DND-41 (cell line): ENCODE data around the gene GNA14.

Source experiments
- ATAC-seq: fragments of 200-7000 bp; cut with Tn5 transposase; 3 replicates; pipeline ENCODE4 v1.9.1; 2021; ENCODE audit warnings: low read depth; ENCODE audit not compliant: insufficient read depth
- DNase-seq: peaks from one replicate; pipeline ENCODE4 v3.0.0-alpha.2; 2020
- H2AFZ ChIP-seq: 2 replicates; pipeline ENCODE4 v1.6.0; 2012; ENCODE audit warnings: low read depth, low read length
- H3K27ac ChIP-seq: 2 replicates; pipeline ENCODE4 v1.5.1; 2012; ENCODE audit warnings: low read length, inconsistent platforms
- H3K27me3 ChIP-seq: fragments of 200-600 bp; sonication (generic); 2 replicates; pipeline ENCODE4 v1.6.0; 2012; ENCODE audit warnings: low read length, mild to moderate bottlenecking, inconsistent platforms; ENCODE audit not compliant: insufficient read depth, poor library complexity
- H3K36me3 ChIP-seq: 2 replicates; pipeline ENCODE4 v1.5.1; 2012; ENCODE audit warnings: low read length, inconsistent platforms; ENCODE audit not compliant: insufficient read depth
- H3K4me1 ChIP-seq: 2 replicates; pipeline ENCODE4 v1.5.1; 2012; ENCODE audit warnings: mild to moderate bottlenecking, low read length; ENCODE audit not compliant: insufficient read depth
- H3K4me2 ChIP-seq: 2 replicates; pipeline ENCODE4 v1.6.0; 2012; ENCODE audit warnings: mild to moderate bottlenecking, moderate library complexity, low read length, inconsistent platforms; ENCODE audit not compliant: insufficient read depth
- H3K4me3 ChIP-seq, 2 experiments: fragments of 200-600 bp in 1 of 2; shearing (Covaris generic) in 1 of 2; 2 replicates each; pipeline ENCODE4 v1.5.1; 2012 to 2016; ENCODE audit warnings: inconsistent platforms in 2 of 2, low read length in 2 of 2, mild to moderate bottlenecking in 2 of 2, low read depth in 1 of 2, moderate library complexity in 1 of 2
- H3K79me2 ChIP-seq: 2 replicates; pipeline ENCODE4 v1.6.0; 2012; ENCODE audit warnings: low read length, inconsistent platforms; ENCODE audit not compliant: insufficient read depth
- H3K9ac ChIP-seq: 2 replicates; pipeline ENCODE4 v1.6.0; 2012; ENCODE audit warnings: low read depth, mild to moderate bottlenecking, inconsistent platforms, low read length, moderate library complexity
- H3K9me3 ChIP-seq: 2 replicates; pipeline ENCODE4 v1.5.1; 2012; ENCODE audit warnings: low read length, moderate library complexity, mild to moderate bottlenecking, inconsistent platforms; ENCODE audit not compliant: insufficient read depth, severe bottlenecking
- H4K20me1 ChIP-seq: 2 replicates; pipeline ENCODE4 v1.6.0; 2012; ENCODE audit warnings: low read length; ENCODE audit not compliant: insufficient read depth
- CTCF ChIP-seq: IDR thresholded peaks from 2 replicates; pipeline ENCODE4 v1.5.1; 2012; ENCODE audit warnings: borderline replicate concordance, low read length, moderate library complexity, mild to moderate bottlenecking; ENCODE audit not compliant: poor library complexity, severe bottlenecking; ENCODE audit errors: extremely low read depth
- EZH2 ChIP-seq: IDR thresholded peaks from 3 replicates; pipeline ENCODE4 v1.6.1; 2012; ENCODE audit warnings: borderline replicate concordance, low read depth, mild to moderate bottlenecking, moderate library complexity, low read length, inconsistent platforms; ENCODE audit not compliant: severe bottlenecking

GNA14 gene

GRCh38 chr9:77614645-77615044, 33.5 kb downstream of the GNA14 start:
- Histone ChIP-seq H3K27me3 (no peaks in the 10 kb centered on the region), H4K20me1 (no peaks in the 10 kb centered on the region), H3K4me1 (no peaks in the 10 kb centered on the region), H3K36me3 (no peaks in the 10 kb centered on the region), H3K4me2 (no peak overlapping the region), H3K79me2 (no peaks in the 10 kb centered on the region), H3K4me3 (no peak overlapping the region), H3K9ac (no peak overlapping the region), H3K27ac (no peak overlapping the region), H3K9me3 (no peaks in the 10 kb centered on the region), H2AFZ (no peak overlapping the region)
- DNase-seq = no peak
- ATAC-seq = no peak
- TF ChIP-seq EZH2 = no peak
- no peak for TF ChIP-seq CTCF

GRCh38 chr9:77606526-77606925, 41.6 kb downstream of the GNA14 start:
- DNase-seq = no peak
- Histone ChIP-seq H4K20me1 (no peaks in the 10 kb centered on the region), H3K4me1 (no peaks in the 10 kb centered on the region), H3K36me3 (no peaks in the 10 kb centered on the region), H3K27me3 (no peaks in the 10 kb centered on the region), H3K79me2 (no peaks in the 10 kb centered on the region), H3K9ac (no peak overlapping the region), H3K9me3 (no peaks in the 10 kb centered on the region), H2AFZ (no peak overlapping the region), H3K4me3 (no peak overlapping the region), H3K27ac (no peak overlapping the region), H3K4me2 (no peak overlapping the region)
- TF ChIP-seq CTCF (no peak), EZH2 (no peak)
- ATAC-seq = no peak

GRCh38 chr9:77605449-77606220, 42.5 kb downstream of the GNA14 start:
- H3K79me2 ChIP-seq = no peaks in the 10 kb centered on the region
- H3K36me3 ChIP-seq = no peaks in the 10 kb centered on the region
- H3K4me2 ChIP-seq = no peak overlapping the region
- H3K4me3 ChIP-seq = no peak overlapping the region
- H2AFZ ChIP-seq = no peak overlapping the region
- H3K9ac ChIP-seq = no peak overlapping the region
- H4K20me1 ChIP-seq = no peaks in the 10 kb centered on the region
- H3K27me3 ChIP-seq = no peaks in the 10 kb centered on the region
- no peak for TF ChIP-seq EZH2
- no peak for TF ChIP-seq CTCF
- H3K27ac ChIP-seq = no peak overlapping the region
- H3K9me3 ChIP-seq = no peaks in the 10 kb centered on the region
- H3K4me1 ChIP-seq = no peaks in the 10 kb centered on the region
- DNase-seq = no peak
- ATAC-seq = no peak
